ENCODE measurements around the gene HGF. TPM values are rescaled to one million over a fixed set of nuclear protein-coding genes. Genes with fewer than 3 reads are reported as not detected.

The HGF gene
- polyA plus RNA-seq, 3 donors, result 18.6 to 24.0 (median 18.9) TPM

- Mint-ChIP-seq H3K4me1 (peaks cover 15% of the 10 kb centered on the region), H3K4me3 (no peak overlapping the region), H3K27ac (peak overlapping the region in 1 of 7 donors; percentile 16), H3K27me3 (ENCODE audit: low read depth in 3 of 3) (peaks cover 0 to 2% (median 0%) of the 10 kb centered on the region in 3 donors), H3K36me3 (no peaks in the 10 kb centered on the region), H3K9me3 (peaks cover 0 to 3% (median 0%) of the 10 kb centered on the region in 7 donors)
- H4K20me1 ChIP-seq (ENCODE audit: insufficient read depth, low read length), result no peaks in the 10 kb centered on the region
- H3K9me3 ChIP-seq (replicated peaks in 1 of 2; ENCODE audit: control insufficient read depth in 1 of 2, insufficient read depth in 1 of 2, low read length in 2 of 2), result no peaks in the 10 kb centered on the region
- DNase-seq, result peak in 2 of 3 donors; percentile 4 to 49
- no peak overlapping the region for H3K4me3 ChIP-seq (replicated peaks in 1 of 3; ENCODE audit: low read depth in 2 of 3, low read length in 3 of 3)
- no peak overlapping the region for H3K4me2 ChIP-seq (replicated peaks; ENCODE audit: extremely low read depth, low read length, poor library complexity, severe bottlenecking)
- no peak overlapping the region for H3K9ac ChIP-seq (ENCODE audit: insufficient read depth, low read length, poor library complexity, severe bottlenecking)
- H3K27ac ChIP-seq (ENCODE audit: low read depth in 1 of 2, low read length in 2 of 2), result peak overlapping the region in 1 of 2 donors; percentile 33
- no peaks in the 10 kb centered on the region for H3K79me2 ChIP-seq (ENCODE audit: insufficient read depth, low read length)
- H3K36me3 ChIP-seq (replicated peaks in 1 of 2; ENCODE audit: control insufficient read depth in 1 of 2, insufficient read depth in 2 of 2, low read length in 2 of 2), result no peaks in the 10 kb centered on the region
- intact Hi-C loops (cut with micrococcal nuclease), result no loop called here
- 88% methylated on average over 1 of the region's 3 CpGs for WGBS (ENCODE audit: insufficient coverage)
- no peak for TF ChIP-seq CTCF (IDR thresholded peaks at IDR 0.05)
- peaks cover 6 to 11% of the 10 kb centered on the region in 2 donors for H3K4me1 ChIP-seq (ENCODE audit: control insufficient read depth in 1 of 2, insufficient read depth in 2 of 2, low read length in 2 of 2)
- no peak overlapping the region for H2AFZ ChIP-seq (ENCODE audit: insufficient read depth, low read depth, low read length, poor library complexity, severe bottlenecking)
- no peaks in the 10 kb centered on the region for H3K27me3 ChIP-seq (ENCODE audit: control insufficient read depth in 2 of 2, insufficient read depth in 2 of 2, low read length in 2 of 2)
Measured at GRCh38 chr7:81676105-81676811, 93.6 kb downstream of the HGF start.

- H3K9me3 ChIP-seq (replicated peaks in 1 of 2; ENCODE audit: control insufficient read depth in 1 of 2, insufficient read depth in 1 of 2, low read length in 2 of 2), result no peaks in the 10 kb centered on the region
- Mint-ChIP-seq H3K27ac (no peak overlapping the region), H3K9me3 (peaks cover 0 to 7% (median 0%) of the 10 kb centered on the region in 7 donors), H3K4me3 (no peak overlapping the region), H3K4me1 (peaks cover 15% of the 10 kb centered on the region), H3K27me3 (ENCODE audit: low read depth in 3 of 3) (peaks cover 0 to 2% (median 0%) of the 10 kb centered on the region in 3 donors), H3K36me3 (no peaks in the 10 kb centered on the region)
- no peak overlapping the region for H3K27ac ChIP-seq (ENCODE audit: low read depth in 1 of 2, low read length in 2 of 2)
- no peak for TF ChIP-seq CTCF (IDR thresholded peaks at IDR 0.05)
- intact Hi-C loops (cut with micrococcal nuclease), result no loop called here
- no peaks in the 10 kb centered on the region for H3K36me3 ChIP-seq (replicated peaks in 1 of 2; ENCODE audit: control insufficient read depth in 1 of 2, insufficient read depth in 2 of 2, low read length in 2 of 2)
- peaks cover 6 to 11% of the 10 kb centered on the region in 2 donors for H3K4me1 ChIP-seq (ENCODE audit: control insufficient read depth in 1 of 2, insufficient read depth in 2 of 2, low read length in 2 of 2)
- no peaks in the 10 kb centered on the region for H4K20me1 ChIP-seq (ENCODE audit: insufficient read depth, low read length)
- DNase-seq, result no peak
- no peak overlapping the region for H2AFZ ChIP-seq (ENCODE audit: insufficient read depth, low read depth, low read length, poor library complexity, severe bottlenecking)
- no CpG with 5 or more reads among the region's 2 CpGs for WGBS (ENCODE audit: insufficient coverage)
- no peak overlapping the region for H3K4me2 ChIP-seq (replicated peaks; ENCODE audit: extremely low read depth, low read length, poor library complexity, severe bottlenecking)
- no peak overlapping the region for H3K4me3 ChIP-seq (replicated peaks in 1 of 3; ENCODE audit: low read depth in 2 of 3, low read length in 3 of 3)
- H3K79me2 ChIP-seq (ENCODE audit: insufficient read depth, low read length), result no peaks in the 10 kb centered on the region
- H3K27me3 ChIP-seq (ENCODE audit: control insufficient read depth in 2 of 2, insufficient read depth in 2 of 2, low read length in 2 of 2), result no peaks in the 10 kb centered on the region
- H3K9ac ChIP-seq (ENCODE audit: insufficient read depth, low read length, poor library complexity, severe bottlenecking), result no peak overlapping the region
Measured at GRCh38 chr7:81674431-81674830, 95.4 kb downstream of the HGF start.
